Caco-2 (cell line): Measurements from ENCODE around the gene HCAR1. TPM values are rescaled to one million over a fixed set of nuclear protein-coding genes. Genes with fewer than 3 reads are reported as not detected.
A peak's percentile ranks its signal among the peaks of the same experiment; 100 is the strongest.
"Not testable (repeated sequence)": the region's sequence is repeated elsewhere in the genome, so short reads cannot be mapped to it uniquely, and the experiment has no call there.

Experiments used
- BruUV-seq: library from RNA; stranded (reverse); fragments of 400-500 nt; replicated peaks from 2 replicates; lab custom pipeline; 2021; lab: Mats Ljungman, UMichigan
- CTCF ChIA-PET: fragments of 300-600 bp; sonication (Branson Sonifier 250); formaldehyde crosslinking; loops from one replicate; lab custom pipeline; 2022; ENCODE audit warnings: antibody characterized with exemption; lab: Charles Lee
- POLR2A ChIA-PET: fragments of 300-600 bp; sonication (Branson Sonifier 250); formaldehyde crosslinking; loops from one replicate; lab custom pipeline; 2022; ENCODE audit warnings: antibody characterized with exemption; lab: Charles Lee
- DNase-seq, 2 experiments: peaks; one replicate each; pipeline versions ENCODE4 v3.0.0 to v3.0.0-alpha.2; 2020 to 2022
- H3K27me3 ChIP-seq: replicated peaks from 2 replicates; pipeline ENCODE4 v1.6.0; 2011; ENCODE audit warnings: low read length; ENCODE audit not compliant: control insufficient read depth, insufficient read depth
- H3K36me3 ChIP-seq: 2 replicates; pipeline ENCODE4 v1.5.1; 2011; ENCODE audit warnings: low read length; ENCODE audit not compliant: control insufficient read depth, insufficient read depth
- H3K4me1 ChIP-seq: fragments of 250-450 bp; sonication (Bioruptor Pico); 2 replicates; pipeline ENCODE4 v1.5.1; 2020; ENCODE audit warnings: mild to moderate bottlenecking
- H3K4me3 ChIP-seq: 2 replicates; pipeline ENCODE4 v1.5.1; 2011; ENCODE audit warnings: low read depth, mild to moderate bottlenecking, control low read depth, low read length
- H3K9me3 ChIP-seq: fragments of 250-450 bp; sonication (Bioruptor Pico); 2 replicates; pipeline ENCODE4 v1.5.1; 2020; ENCODE audit warnings: mild to moderate bottlenecking, moderate library complexity
- H3K27ac Mint-ChIP-seq: one replicate; pipeline ENCODE4 v1.8.0; 2022; ENCODE audit warnings: mixed read lengths; ENCODE audit not compliant: unreplicated experiment
- H3K27me3 Mint-ChIP-seq: one replicate; pipeline ENCODE4 v1.8.0; 2022; ENCODE audit warnings: mixed read lengths; ENCODE audit not compliant: insufficient read depth, unreplicated experiment
- H3K36me3 Mint-ChIP-seq: one replicate; pipeline ENCODE4 v1.8.0; 2022; ENCODE audit warnings: mild to moderate bottlenecking, mixed read lengths; ENCODE audit not compliant: insufficient read depth, unreplicated experiment
- H3K4me1 Mint-ChIP-seq: one replicate; pipeline ENCODE4 v1.8.0; 2022; ENCODE audit warnings: low read depth, mixed read lengths; ENCODE audit not compliant: unreplicated experiment
- H3K4me3 Mint-ChIP-seq: one replicate; pipeline ENCODE4 v1.8.0; 2022; ENCODE audit warnings: mild to moderate bottlenecking, moderate library complexity, mixed read lengths; ENCODE audit not compliant: unreplicated experiment
- H3K9me3 Mint-ChIP-seq: one replicate; pipeline ENCODE4 v1.8.0; 2022; ENCODE audit warnings: mixed read lengths; ENCODE audit not compliant: unreplicated experiment
- intact Hi-C: fragments of 100-400 bp; cut with micrococcal nuclease; formaldehyde crosslinking; loops from one replicate; pipeline ENCODE4 v1.10.0; 2022; ENCODE audit not compliant: unreplicated experiment
- total RNA-seq: library from RNA; stranded (reverse); gene quantifications from 2 replicates; pipeline ENCODE4 v1.2.3, GENCODE V29; 2022
- TF ChIP-seq, protein P1 (sequence below), 2 experiments: fragments of 200-600 bp in 1 of 2; IDR thresholded peaks; 1 replicate in 1 of 2; 2 replicates in 1 of 2; pipeline versions ENCODE4 v1.5.1 to v1.8.0; 2011 to 2022; ENCODE audit warnings: antibody characterized with exemption in 1 of 2, control low read depth in 1 of 2, inconsistent platforms in 1 of 2, low read depth in 1 of 2, low read length in 1 of 2, mild to moderate bottlenecking in 1 of 2, moderate library complexity in 1 of 2; ENCODE audit not compliant: insufficient read depth in 1 of 2, severe bottlenecking in 1 of 2, unreplicated experiment in 1 of 2

Gene HCAR1
- total RNA-seq, 1 experiment from 2014 or later: 3.7 TPM

DNA sequence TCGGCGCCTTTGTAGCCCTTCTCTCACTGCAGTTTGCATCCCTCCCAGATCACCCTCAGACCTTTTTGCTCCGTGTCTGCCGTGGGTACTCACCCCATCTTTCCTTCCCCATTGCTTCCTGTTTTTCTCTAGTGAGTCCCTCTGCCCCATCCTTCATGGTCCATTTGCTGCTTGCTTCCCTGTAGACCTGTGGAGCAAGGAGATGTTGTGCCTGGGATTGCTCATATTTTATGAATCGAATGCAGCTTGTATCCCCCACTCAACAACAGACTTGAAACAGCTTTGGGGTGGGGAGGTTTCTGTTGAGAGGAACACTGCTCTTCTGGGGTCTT is 22.6 kb upstream of the HCAR1 start:
- peak overlapping the region; percentile 69 for H3K4me3 ChIP-seq
- no peak for DNase-seq
- ChIA-PET POLR2A (interaction anchor here (0.5 kb wide), 2 partner anchors 213 to 602 kb away, joined by 3 to 6 read pairs; partner anchors contain the start of gene ABCB9), CTCF (interaction anchor here (2.1 kb wide), 1 partner anchor 116 kb away, joined by 17 read pairs; no protein-coding TSS in a partner anchor)
- peaks cover 33% of the 10 kb centered on the region for H3K4me1 Mint-ChIP-seq
- H3K4me3 Mint-ChIP-seq: peak overlapping the region; percentile 97
- H3K4me1 ChIP-seq: peaks cover 31% of the 10 kb centered on the region
- H3K36me3 ChIP-seq: no peaks in the 10 kb centered on the region
- no peaks in the 10 kb centered on the region for H3K9me3 ChIP-seq
- H3K36me3 Mint-ChIP-seq: peaks cover 55% of the 10 kb centered on the region
- no TSS peak for BruUV-seq
- no peaks in the 10 kb centered on the region for H3K27me3 ChIP-seq
- intact Hi-C loops: loop anchor here (2.0 to 5.0 kb wide), 2 partner anchors 76 to 226 kb away; partner anchors contain the start of genes KNTC1 and RSRC2
- H3K27me3 Mint-ChIP-seq: no peaks in the 10 kb centered on the region
- TF ChIP-seq, protein P1, sequence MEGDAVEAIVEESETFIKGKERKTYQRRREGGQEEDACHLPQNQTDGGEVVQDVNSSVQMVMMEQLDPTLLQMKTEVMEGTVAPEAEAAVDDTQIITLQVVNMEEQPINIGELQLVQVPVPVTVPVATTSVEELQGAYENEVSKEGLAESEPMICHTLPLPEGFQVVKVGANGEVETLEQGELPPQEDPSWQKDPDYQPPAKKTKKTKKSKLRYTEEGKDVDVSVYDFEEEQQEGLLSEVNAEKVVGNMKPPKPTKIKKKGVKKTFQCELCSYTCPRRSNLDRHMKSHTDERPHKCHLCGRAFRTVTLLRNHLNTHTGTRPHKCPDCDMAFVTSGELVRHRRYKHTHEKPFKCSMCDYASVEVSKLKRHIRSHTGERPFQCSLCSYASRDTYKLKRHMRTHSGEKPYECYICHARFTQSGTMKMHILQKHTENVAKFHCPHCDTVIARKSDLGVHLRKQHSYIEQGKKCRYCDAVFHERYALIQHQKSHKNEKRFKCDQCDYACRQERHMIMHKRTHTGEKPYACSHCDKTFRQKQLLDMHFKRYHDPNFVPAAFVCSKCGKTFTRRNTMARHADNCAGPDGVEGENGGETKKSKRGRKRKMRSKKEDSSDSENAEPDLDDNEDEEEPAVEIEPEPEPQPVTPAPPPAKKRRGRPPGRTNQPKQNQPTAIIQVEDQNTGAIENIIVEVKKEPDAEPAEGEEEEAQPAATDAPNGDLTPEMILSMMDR (IDR thresholded peaks at IDR 0.05; ENCODE audit: insufficient read depth in 1 of 2, low read depth in 1 of 2, low read length in 1 of 2, severe bottlenecking in 1 of 2, unreplicated experiment in 1 of 2): no peak
- H3K27ac Mint-ChIP-seq: peak overlapping the region; percentile 93
- H3K9me3 Mint-ChIP-seq: no peaks in the 10 kb centered on the region

DNA sequence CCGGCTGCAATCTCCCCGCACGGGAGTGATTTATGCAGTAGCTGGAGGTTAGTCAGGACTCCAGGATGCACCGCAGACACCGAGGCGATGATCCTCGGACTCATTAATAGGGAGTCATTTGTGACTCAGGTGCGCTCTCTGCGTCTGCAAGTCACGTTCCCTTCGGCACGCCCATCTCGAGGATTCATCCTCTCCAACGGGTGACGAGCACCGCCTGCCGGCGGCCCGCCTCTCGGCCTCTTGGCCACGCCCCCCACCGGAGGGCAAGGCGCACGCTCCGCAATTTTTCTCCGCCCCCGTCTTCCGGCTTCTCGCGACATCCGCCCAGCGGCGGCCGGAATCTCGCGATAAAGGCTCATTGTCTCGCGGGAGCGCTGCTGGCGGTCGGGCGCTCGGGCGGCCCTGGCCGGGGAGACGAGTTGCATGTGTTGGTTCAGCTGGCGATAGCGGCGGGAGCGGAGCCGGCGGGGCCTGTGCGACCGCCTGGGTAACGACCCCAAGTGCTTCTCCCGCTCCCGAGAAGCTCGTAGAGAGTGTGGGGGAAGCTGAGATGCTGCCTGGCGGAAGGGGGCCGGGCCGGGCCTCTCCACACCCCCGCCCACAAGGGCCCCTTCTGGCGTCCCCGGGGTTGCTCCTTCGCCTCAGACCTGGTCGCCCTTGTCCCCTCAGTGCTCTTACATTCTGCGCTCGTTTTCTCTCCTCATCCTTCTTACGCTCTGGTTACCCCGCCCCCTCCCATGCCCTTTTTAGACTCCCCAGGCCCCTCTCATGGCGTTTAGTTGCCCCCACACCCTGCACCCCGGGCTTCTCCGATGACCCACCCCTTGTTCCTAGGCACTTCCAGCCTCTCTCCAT is 22.0 kb upstream of the HCAR1 start, which contains the start of gene DENR:
Gene DENR (plus strand): TSS at position 361 of the 855 bp plus-strand sequence. CDS start 878 bp downstream, outside the sequence.
- POLR2A ChIA-PET: no interaction called here
- intact Hi-C loops: loop anchor here (1.0 to 5.0 kb wide), 3 partner anchors 75 to 226 kb away; partner anchors contain the start of genes KNTC1 and RSRC2
- Mint-ChIP-seq H3K4me1 (peaks cover 37% of the 10 kb centered on the region), H3K36me3 (peaks cover 49% of the 10 kb centered on the region), H3K4me3 (peak within 1 kb of the TSS; percentile 97), H3K9me3 (no peaks in the 10 kb centered on the region), H3K27me3 (no peaks in the 10 kb centered on the region), H3K27ac (peak within 1 kb of the TSS; percentile 93)
- no TSS peak for BruUV-seq
- CTCF ChIA-PET: interaction anchor here (0.9 to 2.1 kb wide), 4 partner anchors 92 to 346 kb away, joined by 3 to 17 read pairs (median 4); no protein-coding TSS in a partner anchor
- no peaks in the 10 kb centered on the region for H3K27me3 ChIP-seq
- peak within 1 kb of the TSS; percentile 69 for H3K4me3 ChIP-seq
- TF ChIP-seq, protein P1 (IDR thresholded peaks at IDR 0.05; ENCODE audit: insufficient read depth in 1 of 2, low read depth in 1 of 2, low read length in 1 of 2, severe bottlenecking in 1 of 2, unreplicated experiment in 1 of 2): peak; percentile 78 to 93
- no peaks in the 10 kb centered on the region for H3K9me3 ChIP-seq
- no peaks in the 10 kb centered on the region for H3K36me3 ChIP-seq
- H3K4me1 ChIP-seq: peaks cover 31% of the 10 kb centered on the region
- peak; percentile 98 to 99 for DNase-seq

DNA sequence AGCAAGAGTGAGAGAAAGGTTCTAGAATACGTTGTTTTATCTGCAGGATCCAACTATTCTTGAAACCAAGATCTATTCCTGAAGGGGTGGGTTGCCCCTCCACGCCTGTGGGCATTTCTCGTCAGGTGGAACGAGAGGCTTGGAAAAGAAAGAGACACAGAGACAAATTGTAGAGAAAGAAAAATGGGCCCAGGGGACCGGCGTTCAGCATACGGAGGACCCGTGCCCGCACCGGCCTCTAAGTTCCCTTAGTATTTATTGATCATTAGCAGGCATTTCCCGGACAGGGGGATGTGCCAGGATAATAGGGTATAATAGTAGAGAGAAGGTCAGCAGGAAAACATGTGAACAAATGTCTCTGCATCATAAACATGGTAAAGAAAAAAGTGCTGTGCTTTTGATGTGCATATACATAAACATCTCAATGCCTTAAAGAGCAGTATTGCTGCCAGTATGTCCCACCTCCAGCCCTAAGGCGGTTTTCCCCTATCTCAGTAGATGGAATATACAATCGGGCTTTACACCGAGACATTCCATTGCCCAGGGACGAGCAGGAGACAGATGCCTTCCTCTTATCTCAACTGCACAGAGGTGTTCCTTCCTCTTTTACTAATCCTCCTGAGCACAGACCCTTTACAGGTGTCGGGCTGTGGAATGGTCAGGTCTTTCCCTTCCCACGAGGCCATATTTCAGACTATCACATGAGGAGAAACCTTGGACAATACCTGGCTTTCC is 20.3 kb upstream of the HCAR1 start:
- peak overlapping the region; percentile 97 for H3K4me3 Mint-ChIP-seq
- H3K4me1 Mint-ChIP-seq: peaks cover 37% of the 10 kb centered on the region
- H3K27me3 ChIP-seq, H3K36me3 ChIP-seq, H3K27me3 Mint-ChIP-seq, POLR2A ChIA-PET, H3K9me3 ChIP-seq, H3K9me3 Mint-ChIP-seq: not testable (repeated sequence)
- peak; percentile 48 to 65 for DNase-seq
- H3K4me3 ChIP-seq: 0 out of 2 replicates have a peak overlapping the region, but pooled peaks have one; percentile 13
- H3K27ac Mint-ChIP-seq: peak overlapping the region; percentile 93
- CTCF ChIA-PET: interaction anchor here (2.1 kb wide), 1 partner anchor 114 kb away, joined by 17 read pairs; no protein-coding TSS in a partner anchor
- TSS peak; percentile 41 for BruUV-seq
- peaks cover 31% of the 10 kb centered on the region for H3K4me1 ChIP-seq
- peaks cover 32% of the 10 kb centered on the region for H3K36me3 Mint-ChIP-seq
- intact Hi-C loops: loop anchor here (1.0 to 5.0 kb wide), 2 partner anchors 25 to 74 kb away; no protein-coding TSS in a partner anchor
